Panc1 (cell line): ENCODE measurements around the gene MECR. TPM values are rescaled to one million over a fixed set of nuclear protein-coding genes. Genes with fewer than 3 reads are reported as not detected.

ENCODE experiments used
- ATAC-seq: fragments of 200-7000 bp; cut with Tn5 transposase; 2 replicates; pipeline ENCODE4 v1.9.1; 2020; ENCODE audit warnings: mild to moderate bottlenecking, moderate library complexity
- BruUV-seq: library from RNA; stranded (reverse); fragments of 400-500 nt; replicated peaks from 2 replicates; lab custom pipeline; 2021; lab: Mats Ljungman, UMichigan
- CTCF ChIA-PET: fragments of 300-600 bp; sonication (Branson Sonifier 250); formaldehyde crosslinking; loops from one replicate; lab custom pipeline; 2022; ENCODE audit warnings: antibody characterized with exemption; lab: Charles Lee
- POLR2A ChIA-PET: fragments of 300-600 bp; sonication (Branson Sonifier 250); formaldehyde crosslinking; loops from one replicate; lab custom pipeline; 2022; ENCODE audit warnings: antibody characterized with exemption; lab: Charles Lee
- DNase-seq: peaks from one replicate; pipeline ENCODE4 v3.0.0-alpha.2; 2010; ENCODE audit warnings: low read depth, low spot score
- H3K27ac ChIP-seq: 2 replicates; pipeline ENCODE4 v1.5.1; 2011; ENCODE audit warnings: mild to moderate bottlenecking, low read length, inconsistent platforms
- H3K27me3 ChIP-seq: fragments of 200-500 bp; sonication (Bioruptor generic); 2 replicates; pipeline ENCODE4 v1.6.0; 2014; ENCODE audit warnings: low read length, inconsistent platforms; ENCODE audit not compliant: control insufficient read depth, insufficient read depth
- H3K36me3 ChIP-seq: fragments of 200-500 bp; sonication (Bioruptor generic); 2 replicates; pipeline ENCODE4 v1.5.1; 2014; ENCODE audit warnings: inconsistent platforms, mild to moderate bottlenecking, low read length, moderate library complexity; ENCODE audit not compliant: control insufficient read depth, insufficient read depth
- H3K4me1 ChIP-seq: 2 replicates; pipeline ENCODE4 v1.5.1; 2011; ENCODE audit warnings: inconsistent platforms, mild to moderate bottlenecking, low read length, moderate library complexity; ENCODE audit not compliant: control insufficient read depth, insufficient read depth
- H3K4me3 ChIP-seq, 2 experiments: 2 replicates each; pipeline ENCODE4 v1.5.1; 2011 to 2012; ENCODE audit warnings: low read depth in 2 of 2, low read length in 2 of 2, mild to moderate bottlenecking in 2 of 2, inconsistent platforms in 1 of 2, moderate library complexity in 1 of 2
- H3K9me3 ChIP-seq: fragments of 200-500 bp; sonication (Bioruptor generic); 2 replicates; pipeline ENCODE4 v1.5.1; 2014; ENCODE audit warnings: low read depth, mild to moderate bottlenecking, inconsistent platforms, low read length, moderate library complexity; ENCODE audit not compliant: control insufficient read depth, insufficient read depth
- CTCF ChIP-seq: fragments of 450-650 bp; IDR thresholded peaks from 2 replicates; pipeline ENCODE4 v1.5.1; 2017; ENCODE audit warnings: mild to moderate bottlenecking
- POLR2AphosphoS5 ChIP-seq: IDR thresholded peaks from 2 replicates; pipeline ENCODE4 v1.6.1; 2012; ENCODE audit warnings: mild to moderate bottlenecking, low read depth, low read length, moderate library complexity
- REST ChIP-seq, 2 experiments: IDR thresholded peaks; 2 replicates each; pipeline ENCODE4 v1.6.1; 2011 to 2012; ENCODE audit warnings: low read depth in 2 of 2, control low read depth in 1 of 2, low read length in 1 of 2, mild to moderate bottlenecking in 1 of 2, moderate library complexity in 1 of 2; ENCODE audit not compliant: insufficient read depth in 1 of 2
- SIN3A ChIP-seq: IDR thresholded peaks from 2 replicates; pipeline ENCODE4 v1.6.1; 2012; ENCODE audit warnings: low read depth, mild to moderate bottlenecking, low read length, moderate library complexity, borderline replicate concordance; ENCODE audit not compliant: insufficient read depth
- TCF7L2 ChIP-seq: IDR thresholded peaks from 2 replicates; pipeline ENCODE4 v1.6.1; 2011; ENCODE audit warnings: mild to moderate bottlenecking, low read depth, low read length, inconsistent platforms
- in situ Hi-C: cut with HindIII; loops from 2 replicates; pipeline ENCODE4 v1.10.0; 2016; ENCODE audit warnings: low sequenced_read_pairs, low pct_unique_long_range_greater_than_20kb
- intact Hi-C: fragments of 100-400 bp; cut with micrococcal nuclease; formaldehyde crosslinking; loops from one replicate; pipeline ENCODE4 v1.10.0; 2022; ENCODE audit not compliant: unreplicated experiment
- total RNA-seq: library from RNA; stranded (reverse); gene quantifications from one replicate; pipeline ENCODE4 v1.2.1, GENCODE V29; 2021; ENCODE audit not compliant: unreplicated experiment

Gene MECR
- total RNA-seq, 1 experiment from 2014 or later = 25.7 TPM

- intact Hi-C loops (loop anchor here (10.0 kb wide), 1 partner anchor 102 kb away; no protein-coding TSS in a partner anchor), in situ Hi-C loops (no loop called here)
- BruUV-seq = no TSS peak
- no peak for ATAC-seq
- CTCF ChIA-PET = no interaction called here
- peaks cover 2% of the 10 kb centered on the region for H3K27me3 ChIP-seq
- DNase-seq = no peak
- no peaks in the 10 kb centered on the region for H3K36me3 ChIP-seq
- no peak overlapping the region for H3K4me3 ChIP-seq
- H3K27ac ChIP-seq = no peak overlapping the region
- POLR2A ChIA-PET = no interaction called here
- no peaks in the 10 kb centered on the region; the same call in 1 of the 2 replicates for H3K4me1 ChIP-seq
- no peak for TF ChIP-seq TCF7L2
- TF ChIP-seq POLR2AphosphoS5 = no peak
- H3K9me3 ChIP-seq = no peaks in the 10 kb centered on the region
Measured at GRCh38 chr1:29243023-29243870, 12.5 kb upstream of the MECR start.

- ChIA-PET POLR2A (no interaction called here), CTCF (interaction anchor here (0.5 kb wide), 1 partner anchor 42 kb away, joined by 4 read pairs; no protein-coding TSS in a partner anchor)
- peaks cover 6% of the 10 kb centered on the region for H3K4me1 ChIP-seq
- H3K36me3 ChIP-seq = no peaks in the 10 kb centered on the region; the same call in 1 of the 2 replicates
- H3K27me3 ChIP-seq = peaks cover 6% of the 10 kb centered on the region
- no peak overlapping the region for H3K27ac ChIP-seq
- intact Hi-C loops (loop anchor here (10.0 kb wide), 1 partner anchor 104 kb away; no protein-coding TSS in a partner anchor), in situ Hi-C loops (no loop called here)
- no peaks in the 10 kb centered on the region for H3K9me3 ChIP-seq
- no peak overlapping the region for H3K4me3 ChIP-seq
- BruUV-seq = no TSS peak
- ATAC-seq (no peak), DNase-seq (no peak)
- no peak for TF ChIP-seq POLR2AphosphoS5
- no peak for TF ChIP-seq TCF7L2
- TF ChIP-seq SIN3A = no peak
- TF ChIP-seq CTCF = no peak
- no peak for TF ChIP-seq REST (IDR thresholded peaks at IDR 0.05; ENCODE audit: insufficient read depth in 1 of 2, low read depth in 2 of 2, low read length in 1 of 2)
Measured at GRCh38 chr1:29240986-29241385, 10.3 kb upstream of the MECR start.
